Measurements from ENCODE around the gene ATIC. TPM values are rescaled to one million over a fixed set of nuclear protein-coding genes. Genes with fewer than 3 reads are reported as not detected.
A peak's percentile ranks its signal among the peaks of the same experiment; 100 is the strongest.

Gene ATIC
- total RNA-seq = 161 and 179 TPM in 2 replicates

GRCh38 chr2:215311625-215312396 is at the start of gene ATIC:
Gene ATIC (plus strand): TSS chr2:215312059. CDS start chr2:215312143, 84 bp downstream.
- peak; percentile 86 for DNase-seq
- peak; percentile 96 for ATAC-seq (ENCODE audit: low read depth)
- ChIA-PET CTCF (interaction anchor here (1.3 kb wide), 1 partner anchor 517 kb away, joined by 3 read pairs; no protein-coding TSS in a partner anchor), POLR2A (interaction anchor here (0.6 to 1.1 kb wide), 4 partner anchors 9 to 723 kb away, joined by 3 to 13 read pairs (median 3); no protein-coding TSS in a partner anchor)
- Mint-ChIP-seq H3K9me3 (no peaks in the 10 kb centered on the region), H3K4me1 (peaks cover 35% of the 10 kb centered on the region), H3K27me3 (no peaks in the 10 kb centered on the region), H3K36me3 (ENCODE audit: low read depth) (peaks cover 34% of the 10 kb centered on the region), H3K4me3 (peak within 1 kb of the TSS; percentile 95), H3K27ac (peak within 1 kb of the TSS; percentile 91)
- no peak for TF ChIP-seq CTCF (IDR thresholded peaks at IDR 0.05)
- intact Hi-C loops (cut with micrococcal nuclease) = loop anchor here (1.0 to 5.0 kb wide), 7 partner anchors 21 to 1185 kb away; partner anchors contain the start of genes BARD1, FN1, RPL37A and SMARCAL1

GRCh38 chr2:215262303-215262702 is 49.6 kb upstream of the ATIC start:
- Mint-ChIP-seq H3K9me3 (no peaks in the 10 kb centered on the region), H3K36me3 (ENCODE audit: low read depth) (no peaks in the 10 kb centered on the region), H3K4me1 (no peaks in the 10 kb centered on the region), H3K27ac (no peak overlapping the region), H3K4me3 (no peak overlapping the region), H3K27me3 (no peaks in the 10 kb centered on the region)
- no peak for TF ChIP-seq CTCF (IDR thresholded peaks at IDR 0.05)
- intact Hi-C loops (cut with micrococcal nuclease) = no loop called here
- ChIA-PET POLR2A (no interaction called here), CTCF (interaction anchor here (1.2 kb wide), 1 partner anchor 8 kb away, joined by 7 read pairs; no protein-coding TSS in a partner anchor)
- DNase-seq (no peak), ATAC-seq (ENCODE audit: low read depth) (no peak)

GRCh38 chr2:215262741-215263362 is 49.0 kb upstream of the ATIC start:
- no peak overlapping the region for H3K27ac Mint-ChIP-seq
- no peak overlapping the region for H3K4me3 Mint-ChIP-seq
- no peaks in the 10 kb centered on the region for H3K27me3 Mint-ChIP-seq
- ChIA-PET CTCF (no interaction called here), POLR2A (no interaction called here)
- ATAC-seq (ENCODE audit: low read depth) (no peak), DNase-seq (no peak)
- no peaks in the 10 kb centered on the region for H3K36me3 Mint-ChIP-seq (ENCODE audit: low read depth)
- H3K9me3 Mint-ChIP-seq = no peaks in the 10 kb centered on the region
- TF ChIP-seq CTCF (IDR thresholded peaks at IDR 0.05) = no peak
- intact Hi-C loops (cut with micrococcal nuclease) = no loop called here
- H3K4me1 Mint-ChIP-seq = no peaks in the 10 kb centered on the region

GRCh38 chr2:215264374-215264773 is 47.5 kb upstream of the ATIC start:
- ChIA-PET CTCF (interaction anchor here (1.5 kb wide), 1 partner anchor 10 kb away, joined by 3 read pairs; no protein-coding TSS in a partner anchor), POLR2A (no interaction called here)
- intact Hi-C loops (cut with micrococcal nuclease) = no loop called here
- TF ChIP-seq CTCF (IDR thresholded peaks at IDR 0.05) = no peak
- H3K4me1 Mint-ChIP-seq = no peaks in the 10 kb centered on the region
- no peak overlapping the region for H3K4me3 Mint-ChIP-seq
- no peak for DNase-seq
- no peaks in the 10 kb centered on the region for H3K27me3 Mint-ChIP-seq
- ATAC-seq (ENCODE audit: low read depth) = no peak
- no peak overlapping the region for H3K27ac Mint-ChIP-seq
- no peaks in the 10 kb centered on the region for H3K36me3 Mint-ChIP-seq (ENCODE audit: low read depth)
- H3K9me3 Mint-ChIP-seq = no peaks in the 10 kb centered on the region
